NCI-H1417 (cell line): ENCODE measurements around the gene PVALEF.
"Not testable (repeated sequence)": the region's sequence is repeated elsewhere in the genome, so short reads cannot be mapped to it uniquely, and the experiment has no call there.

ENCODE experiments used
- DNase-seq, 3 experiments: peaks; one replicate each; lab custom pipeline; 2025; lab: John Stamatoyannopoulos, UW

The PVALEF gene

GRCh38 chr17:81221371-81221841 lies 56.1 kb downstream of the PVALEF start:
- DNase-seq = peak in 1 of 3 experiments; percentile 28

- DNase-seq = peak in 2 of 3 experiments; percentile 40 to 46
Measured at GRCh38 chr17:81221842-81222619, 56.7 kb downstream of the PVALEF start.

- DNase-seq = no peak
Measured at GRCh38 chr17:81222620-81222905, 57.3 kb downstream of the PVALEF start.

- DNase-seq = peak; percentile 97 to 99 (median 98)
Measured at GRCh38 chr17:81222906-81223761, 57.8 kb downstream of the PVALEF start, which contains the start of gene CEP131. Gene CEP131 (minus strand): TSS chr17:81222965. CDS start chr17:81220056, 2,909 bp downstream.

- peak; percentile 45 to 86 (median 73) for DNase-seq
Measured at GRCh38 chr17:81223762-81224130, 58.4 kb downstream of the PVALEF start.

GRCh38 chr17:81227630-81228029 lies 62.3 kb downstream of the PVALEF start:
- not testable (repeated sequence) for DNase-seq

GRCh38 chr17:81228420-81228819 lies 63.1 kb downstream of the PVALEF start:
- DNase-seq = no peak

- no peak for DNase-seq
Measured at GRCh38 chr17:81228834-81229665, 63.7 kb downstream of the PVALEF start.

- no peak for DNase-seq
Measured at GRCh38 chr17:81229666-81229920, 64.3 kb downstream of the PVALEF start.

- no peak for DNase-seq
Measured at GRCh38 chr17:81230043-81230820, 64.9 kb downstream of the PVALEF start.

GRCh38 chr17:81231121-81231645 lies 65.9 kb downstream of the PVALEF start:
- DNase-seq = no peak

GRCh38 chr17:81231766-81232581 lies 66.7 kb downstream of the PVALEF start:
- no peak for DNase-seq
